Measurements from ENCODE around the gene ZBTB34.

ZBTB34 gene

DNA sequence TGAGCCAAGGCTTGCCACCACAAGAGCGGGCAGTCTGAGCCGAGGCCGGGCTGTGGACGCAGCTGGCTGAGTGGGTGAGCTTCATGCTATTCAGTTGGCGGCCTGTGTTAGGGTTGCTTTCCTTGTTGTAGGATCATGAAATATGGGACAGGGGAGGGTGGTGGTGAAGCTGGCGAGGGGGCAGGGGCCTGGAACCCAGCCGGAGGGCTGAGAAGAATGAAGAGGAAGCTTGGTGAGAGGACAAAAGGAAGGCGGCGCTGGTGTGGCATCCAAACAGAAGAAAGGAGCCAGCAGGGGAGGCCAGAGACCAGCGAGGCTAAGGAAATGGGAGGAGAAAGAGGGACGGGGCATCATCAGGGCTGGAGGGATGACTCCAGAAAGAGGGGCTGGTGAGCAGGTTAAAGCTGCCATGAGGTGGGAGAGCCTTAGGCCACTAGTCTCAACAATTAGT is 72.5 kb downstream of the ZBTB34 start:
- no peak for DNase-seq

DNA sequence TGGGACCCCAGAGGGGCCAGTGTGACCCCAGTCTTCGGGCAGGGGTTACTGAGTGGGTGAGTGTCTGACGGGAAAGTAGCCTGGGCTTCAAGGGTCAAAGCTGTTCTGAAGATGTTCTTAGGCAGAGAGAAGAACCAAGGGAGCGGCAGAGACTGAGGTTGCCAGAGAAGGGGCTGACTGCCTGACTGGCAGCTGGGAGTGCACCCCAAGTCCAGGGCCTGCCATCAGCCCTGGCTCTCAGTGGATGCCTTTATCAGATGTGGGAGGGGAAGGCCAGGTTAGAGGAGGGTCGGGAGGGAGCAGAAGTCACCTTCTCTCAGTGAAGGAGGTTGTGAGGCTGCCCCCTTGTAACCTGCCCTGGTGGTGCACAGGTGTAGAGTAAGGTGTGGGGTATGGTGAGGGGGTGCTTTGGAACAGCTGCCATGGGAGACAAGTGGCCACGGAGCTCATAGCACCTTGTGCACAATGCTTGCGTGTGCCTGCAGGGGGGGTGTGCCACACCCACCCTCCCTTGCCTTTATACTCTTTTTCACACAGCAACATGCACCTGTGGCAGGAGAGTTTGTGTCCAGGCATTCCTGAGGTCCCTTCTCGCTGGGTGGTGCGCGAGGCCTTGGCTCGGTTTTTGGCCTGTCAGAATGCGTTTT is 73.0 kb downstream of the ZBTB34 start:
- DNase-seq = no peak

DNA sequence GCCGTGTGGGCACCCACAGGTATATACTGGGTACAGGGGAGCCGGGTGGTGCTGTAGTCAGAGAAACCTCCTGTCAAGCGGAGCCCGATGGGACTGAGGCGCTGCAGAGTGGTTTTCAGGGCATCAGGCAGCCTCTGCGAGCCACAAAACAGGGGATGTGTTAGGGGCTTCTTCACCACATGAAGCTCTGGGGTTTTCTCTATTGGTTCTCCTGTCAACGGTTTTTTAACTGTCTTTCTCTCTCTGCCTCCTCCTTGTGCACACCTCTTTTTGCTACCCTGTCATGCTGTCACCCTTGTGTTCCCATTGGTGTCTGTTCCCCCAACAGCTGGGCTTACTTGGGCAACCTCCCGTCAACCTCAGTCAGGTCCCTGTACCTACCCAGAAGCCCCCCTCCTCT is 74.0 kb downstream of the ZBTB34 start:
- DNase-seq = no peak
